ENCODE measurements around the gene BICDL2. TPM values are rescaled to one million over a fixed set of nuclear protein-coding genes. Genes with fewer than 3 reads are reported as not detected.

The BICDL2 gene
- total RNA-seq, 1 donor: under 0.01 TPM

DNA sequence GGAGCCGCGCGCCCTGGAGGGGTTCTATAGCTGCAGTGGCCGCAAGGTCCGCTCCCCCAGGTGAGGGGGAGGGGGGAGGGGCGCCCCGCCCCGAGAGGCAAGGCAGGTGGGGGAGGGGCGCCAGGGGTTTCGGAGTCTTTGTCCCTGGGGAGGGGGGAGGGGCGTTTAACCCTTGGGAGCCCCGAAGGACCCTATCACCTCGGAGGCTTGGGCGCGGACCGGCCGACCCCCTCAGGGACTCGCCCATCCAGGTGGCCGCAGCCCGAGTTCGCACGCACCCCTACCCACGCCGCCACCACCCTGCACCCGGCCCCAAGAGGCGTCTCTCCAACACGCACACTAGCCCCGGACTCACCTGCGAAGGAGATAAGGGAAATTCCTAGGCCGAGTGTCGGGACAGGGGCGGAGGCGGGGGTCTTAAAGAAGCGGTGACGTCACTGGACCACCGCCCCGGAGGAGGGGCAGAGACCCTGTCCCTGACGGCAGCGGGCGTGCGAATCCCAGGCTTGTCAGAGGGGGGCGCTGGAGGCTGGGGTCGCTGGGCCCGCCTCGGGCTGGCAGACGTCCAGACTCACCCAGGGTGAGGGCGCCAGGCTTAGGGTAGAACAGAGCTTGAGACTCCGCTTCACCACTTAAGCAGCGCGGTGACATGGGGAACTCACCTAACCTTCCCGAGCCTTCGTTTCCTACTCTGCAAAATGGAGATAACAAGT lies 18.8 kb downstream of the BICDL2 start, which contains the start of gene CLDN6:
Gene CLDN6, minus strand, starts transcription at position 390 of the 713 bp plus-strand sequence. CDS start 2,162 bp downstream, outside the sequence.
- peak; percentile 12 for DNase-seq (ENCODE audit: low read depth)
- TF ChIP-seq CTCF (IDR thresholded peaks at IDR 0.05; ENCODE audit: insufficient read depth, low read depth, low read length): peak; percentile 30
- H3K4me3 ChIP-seq (ENCODE audit: low read depth, low read length): no peak within 1 kb of the TSS

- no peak for DNase-seq (ENCODE audit: low read depth)
- no peak overlapping the region for H3K4me3 ChIP-seq (ENCODE audit: low read depth, low read length)
- no peak for TF ChIP-seq CTCF (IDR thresholded peaks at IDR 0.05; ENCODE audit: insufficient read depth, low read depth, low read length)
These were observed 19.4 kb downstream of the BICDL2 start for GRCh38 chr16:3017344-3017743.

DNA sequence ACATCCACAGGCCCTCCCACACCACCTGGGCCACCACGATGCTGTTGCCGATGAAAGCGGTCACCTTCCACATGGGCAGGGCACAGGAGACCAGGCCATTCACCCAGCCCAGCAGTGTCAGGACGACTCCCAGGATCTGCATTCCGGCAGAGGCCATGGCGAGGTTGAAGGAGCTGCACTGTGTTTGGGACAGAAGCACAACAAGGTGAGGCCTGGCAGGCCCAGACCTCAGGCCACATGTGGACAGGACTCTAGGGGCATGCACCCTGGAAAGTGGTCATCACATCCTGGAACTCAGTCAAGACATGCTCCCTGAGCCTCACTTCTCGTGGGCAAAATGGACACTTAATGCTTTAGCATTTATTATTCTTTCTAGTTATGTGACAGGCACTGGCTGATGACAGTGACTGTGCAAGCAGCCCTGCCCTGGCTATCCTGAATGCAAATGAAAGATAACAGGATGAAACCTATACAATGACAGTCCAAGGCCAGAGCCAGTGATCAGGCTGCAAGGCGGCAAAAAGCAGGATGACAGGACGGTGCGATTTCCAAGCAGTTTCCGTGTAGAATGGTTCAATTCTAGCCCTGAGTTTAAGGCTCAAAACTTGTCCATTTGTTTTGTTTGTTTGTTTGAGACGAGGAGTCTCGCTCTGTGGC lies 20.8 kb downstream of the BICDL2 start:
- DNase-seq (ENCODE audit: low read depth): no peak
- no peak for TF ChIP-seq CTCF (IDR thresholded peaks at IDR 0.05; ENCODE audit: insufficient read depth, low read depth, low read length)
- no peak overlapping the region for H3K4me3 ChIP-seq (ENCODE audit: low read depth, low read length)

GRCh38 chr16:3014971-3015370 lies 21.8 kb downstream of the BICDL2 start:
- TF ChIP-seq CTCF (IDR thresholded peaks at IDR 0.05; ENCODE audit: insufficient read depth, low read depth, low read length): no peak
- DNase-seq (ENCODE audit: low read depth): no peak
- H3K4me3 ChIP-seq (ENCODE audit: low read depth, low read length): no peak overlapping the region

- no peak overlapping the region for H3K4me3 ChIP-seq (ENCODE audit: low read depth, low read length)
- TF ChIP-seq CTCF (IDR thresholded peaks at IDR 0.05; ENCODE audit: insufficient read depth, low read depth, low read length): no peak
- DNase-seq (ENCODE audit: low read depth): no peak
These were observed 22.6 kb downstream of the BICDL2 start for GRCh38 chr16:3013998-3014690.

- no peak for TF ChIP-seq CTCF (IDR thresholded peaks at IDR 0.05; ENCODE audit: insufficient read depth, low read depth, low read length)
- no peak for DNase-seq (ENCODE audit: low read depth)
- no peak overlapping the region for H3K4me3 ChIP-seq (ENCODE audit: low read depth, low read length)
These were observed 23.2 kb downstream of the BICDL2 start for GRCh38 chr16:3013491-3013951.
